ENCODE data around the gene CDH23.

DNA sequence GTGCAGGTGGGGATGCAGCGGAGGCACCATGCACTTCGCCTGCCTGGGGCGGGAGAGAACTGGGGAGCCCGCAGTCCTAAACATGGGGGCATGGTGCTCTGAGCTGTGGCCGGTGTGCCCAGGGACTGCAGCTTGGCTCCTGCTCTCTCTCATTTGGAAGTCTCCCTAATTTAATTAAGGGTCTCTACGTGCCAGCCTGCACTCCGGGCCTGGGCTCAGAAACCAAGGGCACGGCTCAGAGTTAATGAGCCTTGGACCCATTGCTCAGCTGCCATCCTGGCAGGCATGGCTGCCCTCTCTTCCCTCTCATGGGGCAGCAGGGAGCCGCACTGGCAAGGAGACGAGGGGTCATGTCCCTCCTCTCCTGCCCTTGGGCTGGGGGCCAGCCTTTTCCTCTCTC lies 115.6 kb downstream of the CDH23 start:
- TF ChIP-seq, protein P1, sequence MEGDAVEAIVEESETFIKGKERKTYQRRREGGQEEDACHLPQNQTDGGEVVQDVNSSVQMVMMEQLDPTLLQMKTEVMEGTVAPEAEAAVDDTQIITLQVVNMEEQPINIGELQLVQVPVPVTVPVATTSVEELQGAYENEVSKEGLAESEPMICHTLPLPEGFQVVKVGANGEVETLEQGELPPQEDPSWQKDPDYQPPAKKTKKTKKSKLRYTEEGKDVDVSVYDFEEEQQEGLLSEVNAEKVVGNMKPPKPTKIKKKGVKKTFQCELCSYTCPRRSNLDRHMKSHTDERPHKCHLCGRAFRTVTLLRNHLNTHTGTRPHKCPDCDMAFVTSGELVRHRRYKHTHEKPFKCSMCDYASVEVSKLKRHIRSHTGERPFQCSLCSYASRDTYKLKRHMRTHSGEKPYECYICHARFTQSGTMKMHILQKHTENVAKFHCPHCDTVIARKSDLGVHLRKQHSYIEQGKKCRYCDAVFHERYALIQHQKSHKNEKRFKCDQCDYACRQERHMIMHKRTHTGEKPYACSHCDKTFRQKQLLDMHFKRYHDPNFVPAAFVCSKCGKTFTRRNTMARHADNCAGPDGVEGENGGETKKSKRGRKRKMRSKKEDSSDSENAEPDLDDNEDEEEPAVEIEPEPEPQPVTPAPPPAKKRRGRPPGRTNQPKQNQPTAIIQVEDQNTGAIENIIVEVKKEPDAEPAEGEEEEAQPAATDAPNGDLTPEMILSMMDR (conservative IDR thresholded peaks at IDR 0.05 in 1 of 2, IDR thresholded peaks at IDR 0.05 in 1 of 2; ENCODE audit: extremely low read depth in 1 of 2, insufficient read depth in 1 of 2, low read depth in 1 of 2, low read length in 2 of 2) = no peak
- TF ChIP-seq EZH2 (IDR thresholded peaks at IDR 0.05; ENCODE audit: borderline replicate concordance, low read length) = no peak
